Suprapubic skin (tissue), 4 donors: ENCODE data around the gene OGFOD2. TPM values are rescaled to one million over a fixed set of nuclear protein-coding genes. Genes with fewer than 3 reads are reported as not detected.

Experiments used
- DNase-seq, 2 donors: peaks; one replicate each; pipeline ENCODE4 v3.0.0-alpha.2; 2019; ENCODE audit warnings: low spot score in 2 of 2
- H3K27ac ChIP-seq: fragments of 200-600 bp; sonication (generic); one replicate; pipeline ENCODE4 v1.5.1; 2019
- H3K27me3 ChIP-seq: fragments of 200-600 bp; sonication (generic); one replicate; pipeline ENCODE4 v1.5.1; 2019
- H3K36me3 ChIP-seq: fragments of 200-600 bp; sonication (generic); one replicate; pipeline ENCODE4 v1.5.1; 2019
- H3K4me1 ChIP-seq: fragments of 200-600 bp; sonication (generic); one replicate; pipeline ENCODE4 v1.5.1; 2019
- H3K4me3 ChIP-seq: fragments of 200-600 bp; sonication (generic); one replicate; pipeline ENCODE4 v1.5.1; 2019; ENCODE audit warnings: mild to moderate bottlenecking
- H3K9me3 ChIP-seq: fragments of 200-600 bp; sonication (generic); one replicate; pipeline ENCODE4 v1.5.1; 2019
- CTCF ChIP-seq, 2 donors: fragments of 200-600 bp in 1 of 2; fragments of 450-650 bp in 1 of 2; sonication (generic) in 1 of 2; IDR thresholded peaks; one replicate each; pipeline ENCODE4 v1.5.1; 2016 to 2019; ENCODE audit warnings: antibody characterized with exemption in 2 of 2, mild to moderate bottlenecking in 1 of 2, moderate library complexity in 1 of 2
- EP300 ChIP-seq: sonication (generic); formaldehyde crosslinking; IDR thresholded peaks from one replicate; pipeline ENCODE4 v1.6.1; 2017; ENCODE audit warnings: antibody characterized with exemption
- POLR2A ChIP-seq, 2 donors: fragments of 450-650 bp; IDR thresholded peaks; one replicate each; pipeline ENCODE4 v1.6.1; 2017; ENCODE audit warnings: antibody characterized with exemption in 2 of 2, mild to moderate bottlenecking in 2 of 2, moderate library complexity in 2 of 2
- POLR2AphosphoS5 ChIP-seq, 3 donors: sonication (generic); formaldehyde crosslinking; IDR thresholded peaks; one replicate each; pipeline ENCODE4 v1.6.1; 2017; ENCODE audit warnings: antibody characterized with exemption in 3 of 3
- WGBS: methylation state at CpG from one replicate; pipeline ENCODE4 v1.1.5; 2018; 5-methylcytosine and 5-hydroxymethylcytosine counted together
- total RNA-seq, 4 donors: library from RNA; depleted of rRNA; stranded (reverse); fragments of >200 nt; gene quantifications; one replicate each; pipeline ENCODE4 v1.1.0, GENCODE V29; 2016

OGFOD2 gene
- total RNA-seq, 4 donors from 2014 or later: 9.9 to 27.0 (median 13.5) TPM

DNA sequence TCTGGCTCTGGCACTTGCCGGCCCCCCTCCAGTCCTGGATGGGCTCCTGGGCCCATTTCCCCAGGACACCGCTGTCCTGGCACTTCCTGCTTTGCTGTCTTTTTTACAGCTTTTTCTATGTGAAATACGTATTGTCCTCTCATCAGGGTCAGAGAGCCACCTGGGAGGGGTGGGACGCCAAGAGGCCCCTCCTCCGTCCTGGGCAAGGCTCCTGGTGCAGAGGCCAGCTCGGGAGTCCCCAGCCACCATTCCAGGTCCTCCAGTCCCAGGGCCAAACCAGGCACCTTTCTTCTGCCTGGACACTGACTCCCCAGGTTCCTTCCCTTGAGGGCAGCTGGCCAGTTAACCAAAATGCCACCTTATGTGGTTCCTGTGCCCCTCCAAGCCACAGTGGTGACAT is 28.2 kb downstream of the OGFOD2 start:
- TF ChIP-seq EP300 (no peak), POLR2AphosphoS5 (IDR thresholded peaks at IDR 0.05) (no peak), CTCF (IDR thresholded peaks at IDR 0.05) (no peak), POLR2A (IDR thresholded peaks at IDR 0.05) (no peak)
- no peak overlapping the region for H3K27ac ChIP-seq
- H3K9me3 ChIP-seq: no peaks in the 10 kb centered on the region
- H3K4me1 ChIP-seq: no peaks in the 10 kb centered on the region
- no peak overlapping the region for H3K4me3 ChIP-seq
- H3K27me3 ChIP-seq: no peaks in the 10 kb centered on the region
- no peak for DNase-seq
- WGBS: 88% methylated on average over 6 of the region's 6 CpGs
- peaks cover 37% of the 10 kb centered on the region for H3K36me3 ChIP-seq

GRCh38 chr12:123004287-123004686 is 29.2 kb downstream of the OGFOD2 start:
- no peaks in the 10 kb centered on the region for H3K27me3 ChIP-seq
- TF ChIP-seq EP300: no peak
- H3K36me3 ChIP-seq: peaks cover 41% of the 10 kb centered on the region
- no peak overlapping the region for H3K27ac ChIP-seq
- H3K9me3 ChIP-seq: no peaks in the 10 kb centered on the region
- no peak overlapping the region for H3K4me3 ChIP-seq
- 81% methylated on average over 14 of the region's 14 CpGs for WGBS
- H3K4me1 ChIP-seq: no peaks in the 10 kb centered on the region
- DNase-seq: no peak

DNA sequence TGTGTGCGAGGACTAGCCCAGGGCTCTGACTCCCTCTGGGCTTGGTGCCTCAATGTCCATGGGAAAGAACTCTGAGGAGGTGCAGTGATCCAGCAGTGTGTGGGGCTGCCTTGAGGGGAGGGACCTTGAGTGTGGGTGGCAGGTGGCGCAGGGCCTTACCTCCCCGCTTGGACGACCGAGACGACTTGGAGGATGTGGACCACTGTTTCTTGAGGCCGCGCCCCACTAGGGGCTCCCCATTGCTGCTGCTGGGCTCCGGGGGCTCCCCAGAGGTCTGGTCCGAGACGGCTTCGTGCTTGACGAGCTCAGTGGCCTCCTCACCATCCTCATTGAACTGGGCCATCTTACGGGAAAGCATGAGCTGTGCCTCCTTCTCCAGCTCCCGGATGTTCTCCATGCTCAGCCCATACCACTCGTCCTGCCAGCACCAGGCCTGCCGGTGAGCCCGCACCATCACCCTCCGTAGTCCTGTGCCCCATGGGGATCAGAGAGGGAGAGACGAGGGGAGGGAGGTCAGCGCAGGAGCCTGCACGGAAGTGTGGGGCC is 30.1 kb downstream of the OGFOD2 start:
- Histone ChIP-seq H3K4me3 (no peak overlapping the region), H3K36me3 (peaks cover 41% of the 10 kb centered on the region), H3K27ac (no peak overlapping the region), H3K4me1 (no peaks in the 10 kb centered on the region), H3K27me3 (no peaks in the 10 kb centered on the region), H3K9me3 (no peaks in the 10 kb centered on the region)
- DNase-seq: no peak
- TF ChIP-seq EP300 (no peak), CTCF (IDR thresholded peaks at IDR 0.05) (no peak), POLR2A (IDR thresholded peaks at IDR 0.05) (no peak), POLR2AphosphoS5 (IDR thresholded peaks at IDR 0.05) (no peak)
- 93% methylated on average over 14 of the region's 22 CpGs for WGBS

DNA sequence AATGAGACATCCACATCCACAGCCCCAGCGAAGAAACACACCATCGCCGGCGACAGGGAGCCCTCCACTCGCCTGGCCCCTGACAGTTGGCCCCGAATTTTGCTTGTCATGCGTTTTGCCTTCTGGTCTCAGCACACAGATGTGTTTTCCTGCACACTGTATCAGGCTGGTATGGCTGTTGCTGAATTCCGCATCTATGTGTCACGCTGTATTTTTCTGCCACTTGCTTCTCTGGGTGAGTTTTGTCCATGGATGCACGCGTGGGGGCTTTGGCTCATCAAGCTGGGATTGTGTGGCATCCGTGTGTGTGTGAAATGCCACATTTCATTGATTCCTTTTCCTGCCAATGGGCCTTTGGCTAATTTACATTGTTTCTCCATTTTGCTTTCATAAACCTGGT is 31.9 kb downstream of the OGFOD2 start:
- 85% methylated on average over 12 of the region's 12 CpGs for WGBS
- H3K36me3 ChIP-seq: peaks cover 31% of the 10 kb centered on the region
- TF ChIP-seq POLR2AphosphoS5 (IDR thresholded peaks at IDR 0.05): no peak
- no peak for TF ChIP-seq POLR2A (IDR thresholded peaks at IDR 0.05)
- no peak for TF ChIP-seq CTCF (IDR thresholded peaks at IDR 0.05)
- TF ChIP-seq EP300: no peak

DNA sequence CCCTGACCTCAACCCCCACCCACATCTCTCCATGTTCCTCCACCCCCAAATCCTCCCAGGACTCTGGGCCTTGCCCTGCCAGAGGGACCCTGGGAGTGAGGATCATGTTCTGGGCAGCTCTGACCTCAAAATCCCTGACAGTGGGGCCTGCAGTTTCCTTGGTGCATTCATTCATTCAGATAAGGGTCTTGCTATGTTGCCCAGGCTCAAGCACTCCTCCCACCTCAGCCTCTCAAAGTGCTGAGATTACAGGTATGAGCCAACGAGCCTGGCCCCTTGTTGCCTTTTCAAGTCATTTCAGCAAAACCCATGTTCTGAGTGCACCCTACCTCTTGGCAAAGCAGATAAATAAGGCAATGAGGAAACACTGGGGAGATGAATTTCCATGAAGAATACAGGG is 35.1 kb downstream of the OGFOD2 start:
- no peak for TF ChIP-seq POLR2AphosphoS5 (IDR thresholded peaks at IDR 0.05)
- TF ChIP-seq EP300: no peak
- no peak for TF ChIP-seq CTCF (IDR thresholded peaks at IDR 0.05)
- TF ChIP-seq POLR2A (IDR thresholded peaks at IDR 0.05): no peak
- WGBS: 100% methylated on average over 1 of the region's 1 CpG
- no peak overlapping the region for H3K27ac ChIP-seq
- H3K36me3 ChIP-seq: peaks cover 25% of the 10 kb centered on the region
- DNase-seq: no peak
- H3K4me3 ChIP-seq: no peak overlapping the region
- H3K4me1 ChIP-seq: no peaks in the 10 kb centered on the region
- no peaks in the 10 kb centered on the region for H3K27me3 ChIP-seq
- no peaks in the 10 kb centered on the region for H3K9me3 ChIP-seq

More for the DNA sequence above, 31.9 kb downstream of the OGFOD2 start:
- no peaks in the 10 kb centered on the region for H3K27me3 ChIP-seq
- no peak overlapping the region for H3K4me3 ChIP-seq
- H3K4me1 ChIP-seq: no peaks in the 10 kb centered on the region
- no peaks in the 10 kb centered on the region for H3K9me3 ChIP-seq
- no peak for DNase-seq
- H3K27ac ChIP-seq: no peak overlapping the region

- no peaks in the 10 kb centered on the region for H3K9me3 ChIP-seq
- H3K4me3 ChIP-seq: no peak overlapping the region
- H3K4me1 ChIP-seq: no peaks in the 10 kb centered on the region
- TF ChIP-seq POLR2A (IDR thresholded peaks at IDR 0.05): no peak
- no peak overlapping the region for H3K27ac ChIP-seq
- peaks cover 23% of the 10 kb centered on the region for H3K36me3 ChIP-seq
- 92% methylated on average over 3 of the region's 4 CpGs for WGBS
- no peaks in the 10 kb centered on the region for H3K27me3 ChIP-seq
- DNase-seq: no peak
These were observed 35.6 kb downstream of the OGFOD2 start for GRCh38 chr12:123010681-123011080.
